ENCODE results near the gene LRRC58. TPM values are rescaled to one million over a fixed set of nuclear protein-coding genes. Genes with fewer than 3 reads are reported as not detected.

The LRRC58 gene
- total and polyA plus RNA-seq, 2 of the 13 experiments (the other 11 are each of a cell fraction or from before 2014, with no cell fraction given), result 9.7 to 17.3 TPM

- H3K4me2 ChIP-seq (ENCODE audit: low read depth, low read length), result no peak overlapping the region
- H3K9ac ChIP-seq (ENCODE audit: insufficient read depth, low read depth, low read length), result no peak overlapping the region
- no peak overlapping the region for H3K4me3 ChIP-seq (replicated peaks in 1 of 3; ENCODE audit: insufficient read depth in 1 of 3, low read depth in 2 of 3, low read length in 3 of 3)
- BruUV-seq (replicated peaks), result no TSS peak
- no peaks in the 10 kb centered on the region for H4K20me1 ChIP-seq (ENCODE audit: insufficient read depth, low read length)
- in situ Hi-C loops (cut with HindIII; ENCODE audit: extremely low pct_ligation_motif_present, low pct_unique_long_range_greater_than_20kb), result no loop called here
- no peak for ATAC-seq
- intact Hi-C loops (cut with micrococcal nuclease; ENCODE audit: unreplicated experiment), result no loop called here
- no peak overlapping the region for H3K27ac ChIP-seq (ENCODE audit: extremely low read length, insufficient read depth, low read length)
- ChIA-PET CTCF (ENCODE audit: low intra/inter-chr PET ratio, low total read pairs) (no interaction called here), POLR2A (no interaction called here)
- 0% methylated on average over 1 of the region's 2 CpGs for WGBS (ENCODE audit: low lambda C conversion rate)
- no peaks in the 10 kb centered on the region for H3K9me3 ChIP-seq (ENCODE audit: low read length)
- no peak for FAIRE-seq
- TF ChIP-seq ZNF747 (CRISPR knock-in tag; IDR thresholded peaks at IDR 0.05; ENCODE audit: borderline replicate concordance), result no peak
- TF ChIP-seq MATR3 (CRISPR knock-in tag; IDR thresholded peaks at IDR 0.05), result no peak
- no peak for TF ChIP-seq ZNF660 (CRISPR knock-in tag; IDR thresholded peaks at IDR 0.05; ENCODE audit: borderline replicate concordance, low read depth)
- TF ChIP-seq POLR2AphosphoS2 (IDR thresholded peaks at IDR 0.05; ENCODE audit: low read depth, low read length), result no peak
- peaks cover 0 to 11% of the 10 kb centered on the region in 2 experiments; a peak in 2 of 5 replicates for H3K27me3 ChIP-seq (ENCODE audit: control insufficient read depth in 1 of 2, insufficient read depth in 2 of 2, low read length in 2 of 2)
- no peaks in the 10 kb centered on the region for H3K79me2 ChIP-seq (ENCODE audit: insufficient read depth, low read length)
- no peak for DNase-seq (ENCODE audit: low spot score)
- H3K4me1 ChIP-seq (ENCODE audit: insufficient read depth, low read length), result no peaks in the 10 kb centered on the region
- H3K36me3 ChIP-seq (replicated peaks in 1 of 2; ENCODE audit: control insufficient read depth in 1 of 2, insufficient read depth in 2 of 2, low read length in 2 of 2), result no peaks in the 10 kb centered on the region
- H2AFZ ChIP-seq (ENCODE audit: low read length), result no peak overlapping the region
Observed at GRCh38 chr3:120393761-120394160, 44.6 kb upstream of the LRRC58 start.

GRCh38 chr3:120393243-120393642, 44.1 kb upstream of the LRRC58 start:
- ATAC-seq, result no peak
- ChIA-PET CTCF (ENCODE audit: low intra/inter-chr PET ratio, low total read pairs) (no interaction called here), POLR2A (no interaction called here)
- BruUV-seq (replicated peaks), result no TSS peak
- Histone ChIP-seq H3K79me2 (ENCODE audit: insufficient read depth, low read length) (no peaks in the 10 kb centered on the region), H4K20me1 (ENCODE audit: insufficient read depth, low read length) (no peaks in the 10 kb centered on the region), H3K9ac (ENCODE audit: insufficient read depth, low read depth, low read length) (no peak overlapping the region), H3K36me3 (replicated peaks in 1 of 2; ENCODE audit: control insufficient read depth in 1 of 2, insufficient read depth in 2 of 2, low read length in 2 of 2) (no peaks in the 10 kb centered on the region), H3K9me3 (ENCODE audit: low read length) (no peaks in the 10 kb centered on the region), H3K27me3 (ENCODE audit: control insufficient read depth in 1 of 2, insufficient read depth in 2 of 2, low read length in 2 of 2) (peaks cover 0 to 11% of the 10 kb centered on the region in 2 experiments; a peak in 2 of 5 replicates), H2AFZ (ENCODE audit: low read length) (no peak overlapping the region), H3K27ac (ENCODE audit: extremely low read length, insufficient read depth, low read length) (no peak overlapping the region), H3K4me1 (ENCODE audit: insufficient read depth, low read length) (no peaks in the 10 kb centered on the region), H3K4me3 (replicated peaks in 1 of 3; ENCODE audit: insufficient read depth in 1 of 3, low read depth in 2 of 3, low read length in 3 of 3) (no peak overlapping the region), H3K4me2 (ENCODE audit: low read depth, low read length) (no peak overlapping the region)
- in situ Hi-C loops (cut with HindIII; ENCODE audit: extremely low pct_ligation_motif_present, low pct_unique_long_range_greater_than_20kb), result no loop called here
- FAIRE-seq, result no peak
- intact Hi-C loops (cut with micrococcal nuclease; ENCODE audit: unreplicated experiment), result no loop called here
- WGBS (ENCODE audit: low lambda C conversion rate), result 3% methylated on average over 4 of the region's 4 CpGs
- DNase-seq (ENCODE audit: low spot score), result no peak
- TF ChIP-seq ZBTB2 (CRISPR knock-in tag; IDR thresholded peaks at IDR 0.05; ENCODE audit: low read depth) (no peak), RXRB (CRISPR knock-in tag; IDR thresholded peaks at IDR 0.05; ENCODE audit: borderline replicate concordance) (no peak), REST (IDR thresholded peaks at IDR 0.05; ENCODE audit: borderline replicate concordance in 1 of 2, low read depth in 1 of 2, low read length in 2 of 2) (no peak), SRSF4 (IDR thresholded peaks at IDR 0.05; ENCODE audit: low read depth, low read length, poor library complexity, severe bottlenecking) (no peak), MXD4 (CRISPR knock-in tag; IDR thresholded peaks at IDR 0.05) (no peak), HDAC2 (CRISPR knock-in tag; IDR thresholded peaks at IDR 0.05) (no peak), MYC (CRISPR knock-in tag; IDR thresholded peaks at IDR 0.05; ENCODE audit: borderline replicate concordance) (no peak), ATF5 (CRISPR knock-in tag; IDR thresholded peaks at IDR 0.05; ENCODE audit: low read depth) (no peak)

All from HepG2 (cell line).